Measurements from ENCODE around the gene LYRM4.

LYRM4 gene

GRCh38 chr6:5203546-5203945 is 57.2 kb downstream of the LYRM4 start:
- no peak for DNase-seq

DNA sequence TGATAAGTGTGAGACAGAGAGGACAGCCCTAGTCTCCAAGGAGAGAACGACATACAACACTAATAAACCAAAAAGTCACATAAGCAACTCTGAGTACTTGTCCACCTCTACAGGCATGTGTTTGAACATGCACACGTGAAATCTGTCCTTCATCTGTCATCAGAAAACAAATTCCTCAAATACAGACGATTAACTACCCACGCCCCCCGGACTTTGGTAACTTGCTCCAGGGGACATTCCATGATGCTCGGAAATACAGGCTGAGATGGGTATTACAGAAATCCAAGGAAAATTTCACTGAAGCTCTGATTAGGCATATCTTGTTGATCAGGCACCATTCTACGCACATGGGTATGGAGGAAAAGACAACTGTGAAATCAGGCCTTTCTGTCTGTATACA is 57.8 kb downstream of the LYRM4 start:
- no peak for DNase-seq

DNA sequence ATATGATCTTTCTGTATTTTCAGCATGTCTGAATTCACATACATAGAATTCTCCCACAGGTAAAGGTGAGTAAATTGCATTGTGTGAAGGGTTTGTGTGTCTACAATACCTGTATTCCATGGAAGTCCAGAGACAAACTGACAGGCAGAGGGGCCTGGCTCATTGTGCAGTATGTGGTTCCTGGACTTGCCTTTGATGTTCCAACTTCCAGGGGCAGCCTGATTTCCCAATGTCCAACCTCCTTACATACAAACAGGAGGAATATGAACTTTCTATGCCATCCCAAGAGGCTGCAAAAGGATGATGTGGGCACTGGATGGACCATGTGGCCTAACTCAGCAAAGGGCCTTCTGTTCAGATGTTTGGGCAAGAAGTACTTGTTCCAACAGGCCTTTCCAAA is 58.5 kb downstream of the LYRM4 start:
- no peak for DNase-seq

DNA sequence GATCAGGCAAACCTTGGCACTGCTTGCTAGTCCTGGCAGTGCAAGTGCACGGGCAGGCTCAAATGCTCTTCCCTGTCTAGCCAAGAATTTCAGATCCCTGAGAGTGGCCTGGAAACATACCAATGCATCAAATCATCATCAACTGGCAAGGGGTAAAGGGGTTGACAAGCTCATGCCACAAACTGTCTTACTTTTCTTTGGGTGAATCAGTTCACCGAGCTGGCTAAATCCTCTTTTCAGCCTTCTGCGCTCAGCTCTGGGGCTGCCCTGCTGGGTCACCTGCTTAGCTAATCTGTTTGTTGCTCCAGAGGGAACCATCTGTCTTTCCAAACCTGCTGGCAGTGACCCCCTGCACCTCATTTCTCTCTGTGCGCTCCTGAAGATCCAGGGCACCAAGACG is 59.5 kb downstream of the LYRM4 start:
- no peak for DNase-seq

DNA sequence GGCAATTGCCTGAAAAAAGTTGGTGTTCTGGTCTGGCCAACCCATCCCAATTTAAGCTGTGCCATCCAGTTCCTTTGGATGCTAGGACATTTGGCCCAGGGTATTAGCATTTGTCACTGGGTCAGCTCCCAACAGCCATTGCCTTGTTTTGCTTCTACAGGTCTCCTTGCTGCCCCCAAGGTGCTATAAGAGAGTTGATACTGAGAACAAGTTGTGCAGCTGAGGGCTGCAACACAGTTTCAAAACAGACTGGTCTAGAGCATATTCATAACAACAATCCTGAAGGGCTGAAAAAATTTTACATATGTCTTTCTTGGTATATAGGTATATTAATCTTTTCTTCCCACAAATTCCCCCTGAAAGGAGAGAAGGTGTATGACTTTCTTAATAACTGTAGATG is 61.0 kb downstream of the LYRM4 start:
- no peak for DNase-seq

DNA sequence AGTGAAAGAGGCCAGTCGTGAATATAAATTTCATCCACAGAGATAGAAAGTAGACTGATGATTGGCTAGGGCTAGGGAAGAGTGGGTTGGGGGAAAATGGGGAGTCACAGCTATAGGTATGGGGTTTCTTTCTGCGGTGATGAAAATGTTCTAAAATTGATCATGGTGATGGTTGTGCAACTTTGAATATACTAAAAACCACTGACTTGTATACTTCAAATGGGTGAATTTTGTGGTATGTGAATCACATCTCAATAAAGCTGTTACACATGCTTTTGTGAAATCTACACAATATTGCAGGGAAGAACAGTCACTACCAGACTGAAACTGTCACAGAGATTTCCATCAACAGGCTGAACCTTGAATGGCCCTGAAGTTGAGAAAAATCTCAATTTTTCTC is 61.5 kb downstream of the LYRM4 start:
- DNase-seq, result peak; percentile 21

GRCh38 chr6:5197084-5197483 is 63.7 kb downstream of the LYRM4 start:
- DNase-seq, result no peak

- DNase-seq, result no peak
Measured at GRCh38 chr6:5192135-5192794, 68.5 kb downstream of the LYRM4 start.

GRCh38 chr6:5191722-5192121 is 69.0 kb downstream of the LYRM4 start:
- DNase-seq, result no peak

GRCh38 chr6:5191222-5191621 is 69.5 kb downstream of the LYRM4 start:
- DNase-seq, result no peak

DNA sequence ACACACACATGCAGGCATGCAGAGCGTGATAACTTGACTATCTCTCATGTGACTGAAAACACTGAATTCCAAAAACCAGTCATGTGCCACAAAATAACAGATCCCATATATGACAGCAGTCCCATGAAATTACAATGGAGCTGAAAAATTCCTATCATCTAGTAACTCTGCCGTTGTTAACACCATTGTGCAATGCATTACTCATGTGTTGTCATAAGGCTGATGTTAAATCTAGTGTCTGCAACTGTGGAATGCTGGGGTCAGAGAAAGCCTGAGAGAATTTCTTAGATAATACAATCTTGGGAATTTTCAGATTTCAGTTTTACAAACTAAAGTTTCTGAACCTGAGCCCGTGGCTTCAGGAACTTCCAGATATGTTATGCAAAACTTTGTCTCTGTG is 70.2 kb downstream of the LYRM4 start:
- no peak for DNase-seq

GRCh38 chr6:5188646-5189045 is 72.1 kb downstream of the LYRM4 start:
- DNase-seq, result no peak

GRCh38 chr6:5184878-5185277 is 75.9 kb downstream of the LYRM4 start:
- no peak for DNase-seq

- no peak for DNase-seq
Measured at GRCh38 chr6:5184218-5184617, 76.5 kb downstream of the LYRM4 start.

GRCh38 chr6:5181510-5182317 is 79.0 kb downstream of the LYRM4 start:
- no peak for DNase-seq

DNA sequence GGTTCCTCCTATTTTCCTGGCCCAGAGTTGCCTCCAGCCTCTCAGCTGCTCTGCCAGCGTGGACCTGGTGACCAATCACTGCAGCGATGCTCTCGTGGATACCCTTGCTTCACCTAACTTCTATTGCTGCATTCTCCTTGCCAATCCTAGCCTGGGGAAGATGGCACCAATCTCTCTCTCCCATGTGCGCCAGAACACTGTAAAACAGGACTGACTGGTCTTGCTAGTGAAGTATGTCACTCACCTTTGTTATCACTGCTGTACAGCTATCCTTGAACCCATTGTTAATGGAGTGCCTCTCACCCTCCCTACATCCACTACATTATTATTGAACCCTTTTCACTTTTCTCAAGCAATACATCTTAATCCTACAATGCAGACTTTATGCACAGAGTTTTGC is 80.1 kb downstream of the LYRM4 start:
- DNase-seq, result no peak

DNA sequence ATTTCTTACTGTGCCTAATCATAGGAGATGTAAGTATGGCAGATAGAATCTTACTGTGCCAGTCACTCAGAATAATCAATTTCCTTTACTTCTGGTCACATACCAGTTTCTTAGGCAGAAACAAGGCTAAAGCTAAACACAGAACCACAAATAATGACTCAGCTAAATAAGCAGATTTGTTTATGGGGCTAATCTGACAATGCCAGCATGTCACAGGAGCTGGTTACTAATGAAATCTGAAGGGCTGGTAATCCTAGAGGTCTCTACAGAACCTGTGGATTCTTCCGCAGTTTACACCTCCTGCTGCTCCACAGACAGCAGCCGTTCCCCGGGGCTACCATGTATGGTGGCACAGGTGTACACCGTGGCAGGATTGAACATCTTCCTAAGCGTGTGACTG is 80.8 kb downstream of the LYRM4 start:
- no peak for DNase-seq

DNA sequence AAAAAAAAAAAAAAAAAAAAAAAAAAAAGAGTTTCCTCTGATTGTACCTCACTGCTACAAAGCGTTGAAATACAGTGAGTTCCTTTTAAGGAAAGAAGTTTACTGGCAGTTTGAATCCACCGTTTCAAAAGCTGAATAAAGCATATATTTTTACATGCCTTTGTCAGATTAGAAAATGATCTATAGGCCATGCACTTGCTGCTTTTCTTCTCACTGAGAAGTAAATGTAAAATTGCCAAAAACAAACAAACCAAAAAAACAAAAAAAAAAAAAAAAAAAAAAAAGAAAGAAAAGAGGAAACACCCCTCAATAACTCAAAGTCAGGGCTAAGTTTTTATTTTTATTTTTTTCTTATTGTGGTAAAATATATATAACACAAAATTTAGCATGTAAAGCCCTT is 81.9 kb downstream of the LYRM4 start:
- no peak for DNase-seq

- DNase-seq, result no peak
Measured at GRCh38 chr6:5175635-5176034, 85.1 kb downstream of the LYRM4 start.

DNA sequence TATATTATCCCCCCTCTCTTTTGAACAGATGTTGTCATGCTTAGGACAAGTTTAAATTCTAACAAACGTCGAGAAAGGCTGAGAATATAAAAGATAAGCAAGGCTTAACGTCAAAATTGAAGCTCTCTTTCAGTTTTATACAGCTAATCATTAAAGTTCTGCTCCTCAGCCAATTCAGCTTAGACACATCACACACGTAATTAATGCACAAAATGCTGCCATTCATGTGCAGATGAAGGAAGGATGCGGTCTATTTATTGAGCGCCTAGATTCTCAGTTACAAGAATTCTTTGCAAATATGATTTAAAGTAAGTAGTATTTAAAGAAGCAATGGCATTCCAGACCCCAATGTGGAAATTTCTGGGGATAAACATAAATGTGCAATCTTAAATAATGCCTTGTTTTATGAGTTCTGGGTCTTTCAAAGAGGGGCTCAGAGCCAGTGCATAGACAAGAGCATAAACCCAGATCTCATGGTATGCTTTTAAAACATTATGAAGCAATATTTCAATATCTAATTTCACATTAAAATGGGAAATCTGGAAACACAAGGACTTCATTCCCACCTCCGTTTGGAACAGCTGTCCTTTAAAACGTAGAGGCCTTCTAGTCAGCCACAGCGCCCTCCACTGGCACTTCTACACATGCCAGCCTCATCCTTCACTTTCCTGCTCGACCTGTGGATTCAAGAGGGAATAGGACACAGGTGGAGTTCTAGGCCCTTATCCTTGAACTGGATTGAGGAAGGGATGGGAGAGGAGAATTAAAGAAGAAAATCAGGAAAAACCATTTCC is 85.8 kb downstream of the LYRM4 start:
- DNase-seq, result peak; percentile 30

DNA sequence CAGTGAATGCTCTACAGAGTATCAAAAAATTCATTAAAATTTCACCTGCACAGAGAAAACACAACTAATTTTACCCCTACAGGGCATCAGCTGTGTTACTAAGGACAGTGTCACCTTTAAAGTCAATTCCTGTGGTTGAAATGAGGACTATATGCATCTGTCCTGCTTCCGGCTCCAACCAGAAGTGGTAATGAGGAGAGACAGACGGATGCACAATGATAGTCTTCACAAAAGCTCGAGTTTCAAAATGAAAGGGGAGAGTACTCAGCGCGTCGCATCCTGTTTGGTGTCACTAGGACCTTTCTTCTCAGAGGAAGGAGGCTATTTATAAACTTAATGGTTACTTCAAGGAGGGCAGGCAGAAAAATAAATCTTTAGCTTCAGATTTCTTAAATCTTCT is 86.5 kb downstream of the LYRM4 start:
- DNase-seq, result peak; percentile 69

- DNase-seq, result no peak
Measured at GRCh38 chr6:5173810-5174209, 86.9 kb downstream of the LYRM4 start.

- no peak for DNase-seq
Measured at GRCh38 chr6:5172897-5173474, 87.8 kb downstream of the LYRM4 start.

Measured in activated CD4-positive, alpha-beta T cell treated with anti-CD3 and anti-CD28 coated beads for 48 hours (primary cell).